ENCODE results near the gene TM9SF4.
"Not testable (repeated sequence)": the region's sequence is repeated elsewhere in the genome, so short reads cannot be mapped to it uniquely, and the experiment has no call there.

The TM9SF4 gene

DNA sequence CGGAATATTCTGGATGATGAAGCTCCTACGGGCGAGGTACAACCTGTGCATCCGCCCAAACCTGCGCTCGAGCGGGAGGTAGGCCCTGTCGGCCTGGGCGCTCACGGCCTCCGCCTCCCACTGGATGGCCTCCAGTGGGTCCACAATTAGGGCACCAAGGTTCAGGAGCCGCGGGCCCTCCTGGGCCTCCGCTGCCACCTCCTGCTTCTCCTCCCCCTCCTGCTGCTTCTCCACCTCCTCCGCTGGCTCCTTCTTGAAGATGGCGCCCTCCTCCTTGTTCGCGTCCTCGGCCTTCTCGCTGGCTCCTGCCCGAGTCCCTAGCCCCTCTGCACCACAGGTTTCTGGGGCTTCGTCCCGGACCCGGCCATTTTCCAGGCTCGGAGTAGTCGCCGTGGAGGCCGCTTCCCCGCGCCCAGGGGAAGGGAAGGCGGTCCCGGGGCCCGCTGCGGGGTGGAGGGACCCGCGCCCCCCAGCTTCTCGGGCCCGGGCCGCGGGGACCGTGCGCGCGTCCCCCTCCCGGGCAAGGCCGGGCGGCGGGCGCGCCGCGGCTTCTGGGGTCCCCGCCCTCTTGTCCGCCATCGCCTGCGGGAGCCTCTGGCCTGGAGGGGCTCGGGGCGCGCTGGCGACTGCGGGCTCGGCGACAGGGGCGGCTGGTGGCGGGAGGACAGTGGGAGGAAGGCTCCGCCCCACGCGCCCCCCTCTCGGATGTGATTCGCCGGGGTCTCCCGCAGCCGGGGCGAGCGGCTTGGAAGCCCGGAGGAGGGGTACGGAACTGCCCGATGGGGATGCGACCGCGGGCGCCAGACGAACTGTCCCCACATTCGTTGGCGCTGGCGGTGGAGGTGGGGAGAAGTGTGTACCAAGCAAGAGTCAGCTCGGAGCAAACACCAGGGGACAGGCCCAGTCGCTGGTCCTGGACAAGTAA is 80.4 kb downstream of the TM9SF4 start:
- TF ChIP-seq TAF1 (IDR thresholded peaks at IDR 0.05; ENCODE audit: low read depth, low read length) (no peak), POU2F2 (IDR thresholded peaks at IDR 0.05; ENCODE audit: low read depth, low read length) (no peak), POLR2A (IDR thresholded peaks at IDR 0.05; ENCODE audit: low read depth, low read length) (peak; percentile 49; the same call in 1 of the 2 replicates), POLR2AphosphoS5 (IDR thresholded peaks at IDR 0.05; ENCODE audit: low read depth, low read length) (peak; percentile 45; the same call in 1 of the 2 replicates), SPI1 (IDR thresholded peaks at IDR 0.05; ENCODE audit: low read depth, low read length) (no peak), PAX5 (IDR thresholded peaks at IDR 0.05; ENCODE audit: insufficient read depth, low read length, severe bottlenecking) (no peak)
- peak; percentile 72 for FAIRE-seq
- DNase-seq (ENCODE audit: insufficient read length, low spot score) = peak; percentile 53

DNA sequence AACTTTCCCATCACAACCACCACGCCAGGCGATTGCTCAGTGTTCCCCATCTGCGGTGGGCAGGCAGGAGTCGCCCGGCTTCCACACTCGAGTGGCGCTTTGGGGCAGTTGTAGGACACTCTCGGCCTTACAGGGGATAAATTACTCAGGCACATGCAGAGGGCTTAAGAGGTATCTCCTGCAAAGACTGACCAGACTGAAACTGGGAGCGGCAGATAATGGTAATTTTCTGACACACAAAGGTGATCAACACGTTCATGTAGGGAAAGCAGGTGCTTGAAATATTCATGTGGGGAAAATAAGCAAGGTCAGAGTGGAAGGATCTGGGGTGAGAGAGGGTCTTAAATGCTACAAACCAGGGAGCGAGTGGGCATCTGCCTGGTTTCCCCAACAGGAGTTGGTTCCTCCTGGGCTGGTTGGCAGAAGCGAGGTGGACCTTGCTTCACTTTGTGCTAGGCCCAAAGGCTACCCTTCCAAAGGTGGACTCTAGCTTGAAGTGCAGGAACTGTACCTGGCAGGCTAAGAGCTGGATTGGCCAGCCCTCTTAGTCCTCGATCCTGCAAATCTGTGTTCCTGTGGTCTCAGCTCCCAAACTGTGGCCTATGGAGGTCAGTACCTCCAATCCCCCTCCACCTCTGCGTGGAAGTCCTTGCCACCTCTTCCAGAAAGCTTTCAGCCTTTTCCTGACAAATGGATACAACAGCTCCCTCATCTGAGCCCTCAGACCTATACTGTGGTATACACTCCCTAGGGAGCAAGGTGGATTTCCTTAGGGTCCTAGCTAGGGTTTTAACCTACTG is 81.3 kb downstream of the TM9SF4 start:
- FAIRE-seq (peak; percentile 45), DNase-seq (ENCODE audit: insufficient read length, low spot score) (no peak)
- peak; percentile 39; the same call in 1 of the 2 replicates for TF ChIP-seq POLR2AphosphoS5 (IDR thresholded peaks at IDR 0.05; ENCODE audit: low read depth, low read length)
- TF ChIP-seq PAX5 (IDR thresholded peaks at IDR 0.05; ENCODE audit: insufficient read depth, low read length, severe bottlenecking) = no peak
- no peak for TF ChIP-seq TAF1 (IDR thresholded peaks at IDR 0.05; ENCODE audit: low read depth, low read length)

DNA sequence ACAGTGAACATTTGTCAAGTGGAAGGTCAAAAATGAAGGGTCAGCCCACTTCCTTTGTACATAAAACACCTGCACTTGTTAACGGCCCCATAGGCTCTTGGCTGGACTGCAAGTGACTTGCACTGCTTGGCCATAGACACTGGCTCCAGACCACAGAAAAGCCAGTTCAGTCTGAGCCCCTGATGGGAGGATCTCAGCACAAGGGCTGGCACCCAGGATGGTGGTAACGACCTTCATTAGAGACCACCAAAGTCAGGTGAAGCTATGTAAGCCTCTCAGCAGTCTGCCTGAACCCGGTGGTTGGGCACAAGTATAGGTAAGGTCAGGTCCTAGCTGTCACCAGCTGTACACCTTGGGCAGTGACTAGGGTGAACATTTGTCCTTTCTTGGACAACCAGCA is 81.9 kb downstream of the TM9SF4 start:
- DNase-seq (ENCODE audit: insufficient read length, low spot score) = no peak
- TF ChIP-seq POLR2AphosphoS5 (IDR thresholded peaks at IDR 0.05; ENCODE audit: low read depth, low read length) (no peak), TAF1 (IDR thresholded peaks at IDR 0.05; ENCODE audit: low read depth, low read length) (no peak), PAX5 (IDR thresholded peaks at IDR 0.05; ENCODE audit: insufficient read depth, low read length, severe bottlenecking) (no peak), POU2F2 (IDR thresholded peaks at IDR 0.05; ENCODE audit: low read depth, low read length) (no peak), SPI1 (IDR thresholded peaks at IDR 0.05; ENCODE audit: low read depth, low read length) (no peak), POLR2A (IDR thresholded peaks at IDR 0.05; ENCODE audit: low read depth, low read length) (no peak; the same call in 1 of the 2 replicates)
- no peak for FAIRE-seq

DNA sequence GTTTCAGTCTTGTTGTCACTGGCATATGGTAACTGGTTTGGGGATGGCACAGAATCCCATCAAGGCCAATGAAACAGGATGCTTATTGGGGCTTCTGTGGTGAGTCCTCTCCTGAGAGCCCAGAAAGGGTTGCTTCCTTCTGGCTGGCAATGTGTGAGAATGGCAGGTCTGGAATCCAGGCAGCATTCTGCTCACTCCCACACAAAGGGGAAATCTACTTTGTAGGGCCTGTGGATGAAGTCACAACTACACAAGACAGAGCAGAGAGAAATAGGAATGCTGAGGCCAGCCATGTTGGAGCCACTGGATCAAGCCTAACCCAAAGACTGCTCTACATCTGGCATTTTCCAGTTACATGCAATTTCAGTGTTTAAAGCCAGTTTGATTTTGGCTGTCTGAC is 82.4 kb downstream of the TM9SF4 start:
- TF ChIP-seq POU2F2 (IDR thresholded peaks at IDR 0.05; ENCODE audit: low read depth, low read length) (no peak), POLR2AphosphoS5 (IDR thresholded peaks at IDR 0.05; ENCODE audit: low read depth, low read length) (0 out of 2 replicates have a peak, but pooled peaks have one; percentile 36)
- DNase-seq (ENCODE audit: insufficient read length, low spot score) (no peak), FAIRE-seq (no peak)

DNA sequence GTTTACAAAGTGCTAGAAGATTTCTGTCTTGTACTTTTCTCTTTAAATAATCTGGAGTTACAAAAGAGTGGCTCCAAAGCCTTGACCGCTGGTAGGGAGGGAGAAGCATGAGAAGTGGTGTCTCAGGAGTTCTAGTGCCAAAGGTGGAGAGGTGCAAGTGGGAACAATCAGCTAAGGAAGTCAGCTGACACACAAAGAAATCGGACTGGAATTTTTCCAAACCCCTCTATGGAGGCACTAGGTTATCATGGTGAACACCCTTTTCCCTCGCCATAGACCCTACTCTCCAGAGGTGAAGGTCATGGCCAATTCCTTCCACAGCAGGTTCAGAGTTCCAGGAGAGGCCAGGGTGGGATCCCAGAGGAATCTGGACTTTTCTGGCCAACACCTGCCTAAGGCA is 83.2 kb downstream of the TM9SF4 start:
- no peak for TF ChIP-seq TAF1 (IDR thresholded peaks at IDR 0.05; ENCODE audit: low read depth, low read length)
- TF ChIP-seq PAX5 (IDR thresholded peaks at IDR 0.05; ENCODE audit: insufficient read depth, low read length, severe bottlenecking) = no peak
- TF ChIP-seq POU2F2 (IDR thresholded peaks at IDR 0.05; ENCODE audit: low read depth, low read length) = no peak
- no peak for TF ChIP-seq POLR2A (IDR thresholded peaks at IDR 0.05; ENCODE audit: low read depth, low read length)
- no peak for TF ChIP-seq POLR2AphosphoS5 (IDR thresholded peaks at IDR 0.05; ENCODE audit: low read depth, low read length)
- no peak for TF ChIP-seq SPI1 (IDR thresholded peaks at IDR 0.05; ENCODE audit: low read depth, low read length)
- DNase-seq (ENCODE audit: insufficient read length, low spot score) (no peak), FAIRE-seq (no peak)

DNA sequence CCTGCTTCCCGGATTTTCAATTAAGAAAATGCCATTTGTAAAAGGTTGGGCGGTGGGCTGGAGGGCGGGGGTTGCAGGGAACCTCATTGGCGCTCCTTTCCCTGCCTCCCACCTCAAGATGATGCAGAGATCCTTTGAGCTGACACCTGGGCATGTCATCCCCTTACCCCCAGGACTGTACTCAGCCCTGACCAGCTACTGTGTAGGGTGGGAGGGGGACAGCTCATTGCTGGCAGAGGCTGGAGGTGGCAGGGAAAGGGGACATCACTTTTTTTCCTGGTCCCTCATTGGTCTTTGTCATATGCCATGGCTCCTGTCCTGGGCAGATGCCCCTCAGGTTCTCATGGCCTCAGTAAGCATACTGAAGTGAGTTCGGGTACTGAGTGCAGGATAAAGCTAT is 83.8 kb downstream of the TM9SF4 start:
- DNase-seq (ENCODE audit: insufficient read length, low spot score); FAIRE-seq: not testable (repeated sequence)
- TF ChIP-seq POLR2A (IDR thresholded peaks at IDR 0.05; ENCODE audit: low read depth, low read length) = peak; percentile 23; the same call in 1 of the 2 replicates

DNA sequence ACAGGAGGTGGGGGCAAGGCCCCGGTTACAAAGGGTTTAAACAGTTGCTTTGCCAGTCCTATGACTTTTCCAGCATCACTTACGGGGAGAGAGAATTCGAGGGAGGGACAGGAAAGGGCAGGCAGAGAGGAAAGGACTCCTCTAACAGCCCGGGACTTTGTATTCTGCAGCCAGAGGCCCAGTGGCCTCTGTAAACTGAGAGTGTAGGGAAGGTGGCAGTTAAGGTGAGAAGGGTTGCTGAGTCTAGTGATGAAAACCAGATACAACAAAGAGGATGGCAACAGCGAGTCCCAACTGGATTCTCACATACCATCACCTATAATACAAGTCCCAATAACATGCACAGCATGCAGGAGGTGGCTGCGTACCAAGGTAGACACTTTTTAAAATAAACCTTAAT is 84.5 kb downstream of the TM9SF4 start:
- no peak for TF ChIP-seq SPI1 (IDR thresholded peaks at IDR 0.05; ENCODE audit: low read depth, low read length)
- no peak for TF ChIP-seq POLR2AphosphoS5 (IDR thresholded peaks at IDR 0.05; ENCODE audit: low read depth, low read length)
- TF ChIP-seq PAX5 (IDR thresholded peaks at IDR 0.05; ENCODE audit: insufficient read depth, low read length, severe bottlenecking) = no peak
- no peak for TF ChIP-seq POU2F2 (IDR thresholded peaks at IDR 0.05; ENCODE audit: low read depth, low read length)
- TF ChIP-seq TAF1 (IDR thresholded peaks at IDR 0.05; ENCODE audit: low read depth, low read length) = no peak
- no peak for TF ChIP-seq POLR2A (IDR thresholded peaks at IDR 0.05; ENCODE audit: low read depth, low read length)
- FAIRE-seq (no peak), DNase-seq (ENCODE audit: insufficient read length, low spot score) (no peak)

DNA sequence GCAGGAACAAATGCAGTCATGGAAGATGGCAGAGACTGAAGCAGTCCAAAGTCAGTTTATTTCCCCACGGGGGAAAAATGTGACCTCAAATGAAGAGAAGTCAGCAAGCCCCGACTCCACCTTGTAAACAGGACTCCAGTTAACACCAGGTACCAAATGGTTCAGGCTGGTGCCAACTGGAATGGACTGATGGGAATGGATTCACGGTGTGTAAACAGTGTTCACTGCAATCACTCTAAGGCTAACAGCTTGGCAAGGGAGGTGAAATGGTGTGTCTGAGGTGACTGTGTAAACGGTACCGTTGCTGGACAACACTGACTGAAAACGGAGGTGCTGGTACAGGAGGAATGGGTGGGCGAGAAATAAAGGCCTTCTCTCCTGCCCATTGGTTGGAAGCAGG is 86.1 kb downstream of the TM9SF4 start:
- DNase-seq (ENCODE audit: insufficient read length, low spot score) = no peak
- no peak for TF ChIP-seq TAF1 (IDR thresholded peaks at IDR 0.05; ENCODE audit: low read depth, low read length)
- no peak for TF ChIP-seq SPI1 (IDR thresholded peaks at IDR 0.05; ENCODE audit: low read depth, low read length)
- peak; percentile 25; the same call in 1 of the 2 replicates for TF ChIP-seq POLR2A (IDR thresholded peaks at IDR 0.05; ENCODE audit: low read depth, low read length)
- TF ChIP-seq POLR2AphosphoS5 (IDR thresholded peaks at IDR 0.05; ENCODE audit: low read depth, low read length) = 0 out of 2 replicates have a peak, but pooled peaks have one; percentile 54
- TF ChIP-seq POU2F2 (IDR thresholded peaks at IDR 0.05; ENCODE audit: low read depth, low read length) = no peak
- no peak for TF ChIP-seq PAX5 (IDR thresholded peaks at IDR 0.05; ENCODE audit: insufficient read depth, low read length, severe bottlenecking)

DNA sequence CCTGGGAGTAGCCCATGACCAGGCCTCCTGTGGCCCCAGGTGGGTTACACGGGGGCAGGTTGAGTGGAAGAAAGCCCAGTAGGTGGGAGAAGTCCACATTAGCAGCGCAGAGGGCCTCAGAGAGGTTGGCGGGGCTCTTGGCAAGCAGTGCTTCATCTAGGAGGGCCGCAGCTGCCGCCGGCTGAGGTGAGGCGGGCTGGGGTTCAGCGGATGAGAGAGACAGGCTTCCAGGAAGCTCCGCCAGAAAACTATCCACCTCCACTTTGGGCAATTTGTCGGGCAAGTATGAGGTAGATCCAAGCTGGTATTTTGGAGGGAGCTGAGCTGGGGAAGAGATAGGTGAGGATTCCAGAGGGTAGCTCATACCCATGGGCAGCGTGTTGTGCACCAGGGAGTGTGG is 87.1 kb downstream of the TM9SF4 start:
- not testable (repeated sequence) for FAIRE-seq; DNase-seq (ENCODE audit: insufficient read length, low spot score)

More for the DNA sequence above, 86.1 kb downstream of the TM9SF4 start:
- no peak for FAIRE-seq

DNA sequence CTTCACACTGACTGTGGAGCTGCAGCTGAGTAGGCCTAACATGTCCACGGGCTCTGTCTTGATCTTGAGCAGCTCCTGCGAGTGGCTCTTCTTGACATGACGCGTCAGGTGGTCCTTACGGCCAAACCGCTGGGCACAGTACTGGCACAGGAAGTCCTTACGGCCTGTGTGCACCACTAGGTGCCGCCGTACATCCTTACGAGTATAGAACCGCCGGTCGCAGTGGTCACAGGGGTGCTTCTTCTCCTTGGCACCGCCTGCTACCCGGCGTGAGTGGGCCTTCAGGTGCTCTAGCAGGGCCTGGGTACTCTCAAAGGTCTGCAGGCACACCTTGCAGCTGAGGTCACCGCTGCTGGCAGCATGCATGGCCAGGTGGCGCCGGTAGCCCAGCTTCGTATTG is 87.6 kb downstream of the TM9SF4 start:
- FAIRE-seq = not testable (repeated sequence)

More for the DNA sequence above, 87.6 kb downstream of the TM9SF4 start:
- DNase-seq (ENCODE audit: insufficient read length, low spot score) = not testable (repeated sequence)

Data from GM12891 (cell line).